ENCODE data around the gene MS4A6A. TPM values are rescaled to one million over a fixed set of nuclear protein-coding genes. Genes with fewer than 3 reads are reported as not detected.

Gene MS4A6A
- total and polyA plus RNA-seq, 2 donors (not counting 1 experiment from before 2014, with no cell fraction given): not detected

GRCh38 chr11:60221692-60222091 is 38.8 kb upstream of the MS4A6A start:
- Histone ChIP-seq H3K79me2 (ENCODE audit: control insufficient read depth, insufficient read depth, low read length) (no peaks in the 10 kb centered on the region), H3K4me1 (ENCODE audit: control insufficient read depth, extremely low read depth, insufficient read depth, low read length) (no peaks in the 10 kb centered on the region), H4K20me1 (ENCODE audit: control insufficient read depth, extremely low read depth, insufficient read depth, low read length) (no peaks in the 10 kb centered on the region), H3K36me3 (ENCODE audit: control insufficient read depth, insufficient read depth, low read length) (no peaks in the 10 kb centered on the region), H3K4me2 (ENCODE audit: extremely low read depth, insufficient read depth, low read length) (no peak overlapping the region), H3K27me3 (ENCODE audit: control insufficient read depth, insufficient read depth, low read length) (no peaks in the 10 kb centered on the region), H3K9me3 (ENCODE audit: control insufficient read depth, insufficient read depth, low read depth, low read length) (no peaks in the 10 kb centered on the region), H3K27ac (ENCODE audit: insufficient read depth, low read length) (no peak overlapping the region), H2AFZ (ENCODE audit: low read length) (no peak overlapping the region), H3K4me3 (replicated peaks in 1 of 4; ENCODE audit: control extremely low read depth in 1 of 4, insufficient read depth in 1 of 4, low read depth in 3 of 4, low read length in 4 of 4) (no peak overlapping the region), H3K9ac (ENCODE audit: insufficient read depth, low read length) (no peak overlapping the region)
- no peak for DNase-seq (ENCODE audit: low read depth in 2 of 2)
- TF ChIP-seq CTCF (conservative IDR thresholded peaks at IDR 0.05 in 1 of 2, IDR thresholded peaks at IDR 0.05 in 1 of 2; ENCODE audit: low read depth in 1 of 2, low read length in 2 of 2) (no peak), EZH2 (IDR thresholded peaks at IDR 0.05; ENCODE audit: low read length, missing control alignments) (no peak)

- Histone ChIP-seq H3K36me3 (ENCODE audit: control insufficient read depth, insufficient read depth, low read length) (no peaks in the 10 kb centered on the region), H3K4me2 (ENCODE audit: extremely low read depth, insufficient read depth, low read length) (no peak overlapping the region), H3K27ac (ENCODE audit: insufficient read depth, low read length) (no peak overlapping the region), H4K20me1 (ENCODE audit: control insufficient read depth, extremely low read depth, insufficient read depth, low read length) (no peaks in the 10 kb centered on the region), H3K4me3 (replicated peaks in 1 of 4; ENCODE audit: control extremely low read depth in 1 of 4, insufficient read depth in 1 of 4, low read depth in 3 of 4, low read length in 4 of 4) (no peak overlapping the region), H3K9me3 (ENCODE audit: control insufficient read depth, insufficient read depth, low read depth, low read length) (no peaks in the 10 kb centered on the region), H3K27me3 (ENCODE audit: control insufficient read depth, insufficient read depth, low read length) (no peaks in the 10 kb centered on the region), H3K79me2 (ENCODE audit: control insufficient read depth, insufficient read depth, low read length) (no peaks in the 10 kb centered on the region), H2AFZ (ENCODE audit: low read length) (no peak overlapping the region), H3K9ac (ENCODE audit: insufficient read depth, low read length) (no peak overlapping the region), H3K4me1 (ENCODE audit: control insufficient read depth, extremely low read depth, insufficient read depth, low read length) (no peaks in the 10 kb centered on the region)
- no peak for DNase-seq (ENCODE audit: low read depth in 2 of 2)
- TF ChIP-seq CTCF (conservative IDR thresholded peaks at IDR 0.05 in 1 of 2, IDR thresholded peaks at IDR 0.05 in 1 of 2; ENCODE audit: low read depth in 1 of 2, low read length in 2 of 2) (no peak), EZH2 (IDR thresholded peaks at IDR 0.05; ENCODE audit: low read length, missing control alignments) (no peak)
Observed at GRCh38 chr11:60221181-60221580, 38.3 kb upstream of the MS4A6A start.

- no peaks in the 10 kb centered on the region for H3K4me1 ChIP-seq (ENCODE audit: control insufficient read depth, extremely low read depth, insufficient read depth, low read length)
- H3K27me3 ChIP-seq (ENCODE audit: control insufficient read depth, insufficient read depth, low read length): no peaks in the 10 kb centered on the region
- H3K27ac ChIP-seq (ENCODE audit: insufficient read depth, low read length): no peak overlapping the region
- no peak overlapping the region for H3K4me2 ChIP-seq (ENCODE audit: extremely low read depth, insufficient read depth, low read length)
- no peaks in the 10 kb centered on the region for H4K20me1 ChIP-seq (ENCODE audit: control insufficient read depth, extremely low read depth, insufficient read depth, low read length)
- TF ChIP-seq EZH2 (IDR thresholded peaks at IDR 0.05; ENCODE audit: low read length, missing control alignments) (no peak), CTCF (conservative IDR thresholded peaks at IDR 0.05 in 1 of 2, IDR thresholded peaks at IDR 0.05 in 1 of 2; ENCODE audit: low read depth in 1 of 2, low read length in 2 of 2) (no peak)
- no peaks in the 10 kb centered on the region for H3K9me3 ChIP-seq (ENCODE audit: control insufficient read depth, insufficient read depth, low read depth, low read length)
- H3K36me3 ChIP-seq (ENCODE audit: control insufficient read depth, insufficient read depth, low read length): no peaks in the 10 kb centered on the region
- H3K4me3 ChIP-seq (replicated peaks in 1 of 4; ENCODE audit: control extremely low read depth in 1 of 4, insufficient read depth in 1 of 4, low read depth in 3 of 4, low read length in 4 of 4): no peak overlapping the region
- DNase-seq (ENCODE audit: low read depth in 2 of 2): no peak
- H3K9ac ChIP-seq (ENCODE audit: insufficient read depth, low read length): no peak overlapping the region
- no peaks in the 10 kb centered on the region for H3K79me2 ChIP-seq (ENCODE audit: control insufficient read depth, insufficient read depth, low read length)
- no peak overlapping the region for H2AFZ ChIP-seq (ENCODE audit: low read length)
Observed at GRCh38 chr11:60214386-60214785, 31.5 kb upstream of the MS4A6A start.
